Esophagus squamous epithelium (tissue), 5 donors: ENCODE results near the gene XAGE1A. TPM values are rescaled to one million over a fixed set of nuclear protein-coding genes. Genes with fewer than 3 reads are reported as not detected.
"Not testable (repeated sequence)": the region's sequence is repeated elsewhere in the genome, so short reads cannot be mapped to it uniquely, and the experiment has no call there.

Source experiments
- DNase-seq: peaks from one replicate; lab custom pipeline; 2025; lab: John Stamatoyannopoulos, UW
- H3K27ac ChIP-seq, 4 donors: fragments of 200-600 bp; sonication (generic); one replicate each; pipeline ENCODE4 v1.5.1; 2016 to 2019; ENCODE audit warnings: mild to moderate bottlenecking in 1 of 4
- H3K27me3 ChIP-seq, 4 donors: fragments of 200-600 bp; sonication (generic); 1 replicate in 3 of 4; 2 replicates in 1 of 4; pipeline versions ENCODE4 v1.5.1 to v1.6.0; 2017 to 2021; ENCODE audit warnings: antibody characterized with exemption in 1 of 4
- H3K36me3 ChIP-seq, 3 donors: fragments of 200-600 bp; sonication (generic); one replicate each; pipeline ENCODE4 v1.5.1; 2016 to 2019
- H3K4me1 ChIP-seq, 3 donors: fragments of 200-600 bp; sonication (generic); one replicate each; pipeline ENCODE4 v1.5.1; 2017 to 2019
- H3K4me3 ChIP-seq, 4 donors: fragments of 200-600 bp; sonication (generic); 1 replicate in 3 of 4; 2 replicates in 1 of 4; pipeline ENCODE4 v1.5.1; 2016 to 2019; ENCODE audit warnings: mild to moderate bottlenecking in 2 of 4, moderate library complexity in 1 of 4
- H3K9me3 ChIP-seq, 3 donors: fragments of 200-600 bp; sonication (generic); one replicate each; pipeline ENCODE4 v1.5.1; 2016 to 2019
- CTCF ChIP-seq, 6 experiments: fragments of 450-650 bp in 4 of 6; fragments of 200-600 bp in 2 of 6; sonication (generic) in 2 of 6; IDR thresholded peaks; one replicate each; pipeline ENCODE4 v1.5.1; 2016 to 2019; ENCODE audit warnings: antibody characterized with exemption in 6 of 6, mild to moderate bottlenecking in 4 of 6, moderate library complexity in 4 of 6
- POLR2A ChIP-seq, 4 donors: fragments of 450-650 bp; IDR thresholded peaks; one replicate each; pipeline ENCODE4 v1.6.1; 2017; ENCODE audit warnings: antibody characterized with exemption in 4 of 4, mild to moderate bottlenecking in 4 of 4, moderate library complexity in 3 of 4
- WGBS, 2 donors: methylation state at CpG; one replicate each; pipeline ENCODE4 v1.1.5; 2018; 5-methylcytosine and 5-hydroxymethylcytosine counted together
- intact Hi-C: fragments of 100-400 bp; cut with DNase I; formaldehyde crosslinking; loops from one replicate; pipeline ENCODE4 v1.15.0; 2022
- total RNA-seq, 4 donors: library from RNA; depleted of rRNA; stranded (reverse); fragments of >200 nt; gene quantifications; one replicate each; pipeline ENCODE4 v1.1.0, GENCODE V29; 2016
- donor health status: DM: yes; HTN: yes; CAD: no.

The XAGE1A gene, protein sequence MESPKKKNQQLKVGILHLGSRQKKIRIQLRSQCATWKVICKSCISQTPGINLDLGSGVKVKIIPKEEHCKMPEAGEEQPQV
- not detected for total RNA-seq

GRCh38 chrX:52495545-52496418, at the start of gene XAGE1A:
Gene XAGE1A, plus strand, starts transcription at chrX:52495808. Its CDS starts 1,554 bp downstream, at chrX:52497362.
- H3K4me3 ChIP-seq, H3K9me3 ChIP-seq, intact Hi-C loops, DNase-seq, H3K27ac ChIP-seq, H3K27me3 ChIP-seq, H3K4me1 ChIP-seq, H3K36me3 ChIP-seq: not testable (repeated sequence)
- WGBS, 2 donors = no CpG with 5 or more reads among the region's 41 CpGs

DNA sequence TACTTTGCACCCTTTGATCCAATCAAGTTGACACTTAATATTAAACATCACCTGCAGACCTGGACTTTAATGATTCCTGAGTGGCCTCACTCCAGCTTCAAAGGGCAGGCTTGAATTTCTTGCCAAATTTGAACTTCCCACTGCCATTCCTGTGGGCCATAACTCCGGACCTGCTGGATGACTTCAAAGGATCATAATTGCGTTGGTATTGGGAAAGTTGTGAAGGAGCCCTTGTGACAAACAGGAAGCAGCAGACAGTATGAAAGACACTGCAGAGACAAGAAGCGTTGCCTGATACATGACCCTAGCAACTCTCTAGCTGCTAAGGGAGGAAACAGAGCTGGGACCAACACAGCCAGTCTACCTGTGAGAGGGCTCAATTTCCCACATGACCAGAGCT, 43.6 kb upstream of the XAGE1A start:
- WGBS, 2 donors = 73 to 100% methylated on average over 1 to 2 of the region's 3 CpGs
- H3K4me1 ChIP-seq, H3K27me3 ChIP-seq, DNase-seq, H3K27ac ChIP-seq, H3K9me3 ChIP-seq, H3K4me3 ChIP-seq, intact Hi-C loops, H3K36me3 ChIP-seq: not testable (repeated sequence)

- 29% methylated on average over 1 of the region's 1 CpG; no CpG with 5 or more reads in 1 of the 2 donors for WGBS, 2 donors
- H3K36me3 ChIP-seq, H3K27ac ChIP-seq, H3K27me3 ChIP-seq, DNase-seq, H3K9me3 ChIP-seq, H3K4me3 ChIP-seq, H3K4me1 ChIP-seq, intact Hi-C loops: not testable (repeated sequence)
These were observed 24.3 kb upstream of the XAGE1A start for GRCh38 chrX:52471301-52471700.

- H3K9me3 ChIP-seq, H3K27me3 ChIP-seq, H3K36me3 ChIP-seq, DNase-seq, H3K4me3 ChIP-seq, intact Hi-C loops, H3K27ac ChIP-seq, H3K4me1 ChIP-seq: not testable (repeated sequence)
- WGBS, 2 donors = no CpG with 5 or more reads among the region's 5 CpGs
These were observed 788 bp downstream of the XAGE1A start for GRCh38 chrX:52496419-52496772.

GRCh38 chrX:52501362-52501761, 5.8 kb downstream of the XAGE1A start:
- H3K27me3 ChIP-seq, H3K4me1 ChIP-seq, intact Hi-C loops, H3K4me3 ChIP-seq, H3K9me3 ChIP-seq, DNase-seq, H3K27ac ChIP-seq, H3K36me3 ChIP-seq: not testable (repeated sequence)
- WGBS, 2 donors = no CpG with 5 or more reads among the region's 6 CpGs

DNA sequence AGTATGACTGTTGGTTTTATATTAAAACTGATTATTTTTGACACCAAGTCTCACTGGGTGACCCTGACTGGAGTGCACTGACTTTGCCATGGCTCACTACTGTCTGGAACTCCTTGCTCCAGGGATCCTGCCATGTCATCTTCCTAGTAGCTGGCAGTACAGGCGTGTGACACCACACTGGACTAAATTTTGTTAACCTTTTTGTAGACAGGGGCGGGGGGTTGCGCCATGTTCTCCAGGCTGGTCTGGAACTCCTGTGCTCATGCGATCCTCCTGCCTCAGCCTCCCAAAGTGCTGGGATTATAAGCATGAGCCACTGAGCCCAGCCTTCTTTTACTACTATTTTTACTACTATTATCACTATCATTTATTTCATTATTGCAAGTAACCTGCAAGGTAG, 8.9 kb downstream of the XAGE1A start:
- Histone ChIP-seq H3K36me3 (no peaks in the 10 kb centered on the region), H3K4me3 (no peak overlapping the region), H3K4me1 (no peaks in the 10 kb centered on the region), H3K9me3 (no peaks in the 10 kb centered on the region), H3K27ac (no peak overlapping the region), H3K27me3 (no peaks in the 10 kb centered on the region)
- intact Hi-C loops = no loop called here
- TF ChIP-seq POLR2A (IDR thresholded peaks at IDR 0.05) = no peak
- TF ChIP-seq CTCF (IDR thresholded peaks at IDR 0.05) = no peak
- DNase-seq = no peak
- 82 to 91% methylated on average over 4 of the region's 4 CpGs for WGBS, 2 donors

- no peaks in the 10 kb centered on the region for H3K4me1 ChIP-seq
- H3K27me3 ChIP-seq = no peaks in the 10 kb centered on the region
- no peaks in the 10 kb centered on the region for H3K36me3 ChIP-seq
- no peaks in the 10 kb centered on the region for H3K9me3 ChIP-seq
- DNase-seq = no peak
- H3K27ac ChIP-seq = no peak overlapping the region
- intact Hi-C loops = no loop called here
- no peak overlapping the region for H3K4me3 ChIP-seq
- TF ChIP-seq POLR2A (IDR thresholded peaks at IDR 0.05) (no peak), CTCF (IDR thresholded peaks at IDR 0.05) (no peak)
- 62 to 81% methylated on average over 3 of the region's 3 CpGs for WGBS, 2 donors
These were observed 11.7 kb downstream of the XAGE1A start for GRCh38 chrX:52507331-52507730.
